RWPE1 (cell line): Measurements from ENCODE around the gene E2F3.
A peak's percentile ranks its signal among the peaks of the same experiment; 100 is the strongest.

ENCODE experiments used
- CTCF ChIA-PET: fragments of 350-600 bp; sonication (Branson Sonifier 250); formaldehyde crosslinking; extraction: SDS; loops from one replicate; lab custom pipeline; 2021; lab: Yijun Ruan, JAX
- POLR2A ChIA-PET: fragments of 400-600 bp; formaldehyde crosslinking; extraction: SDS; loops from one replicate; lab custom pipeline; 2020; ENCODE audit warnings: antibody characterized with exemption; ENCODE audit not compliant: low non-redundant PET; lab: Yijun Ruan, JAX
- DNase-seq: peaks from one replicate; pipeline ENCODE4 v3.0.0; 2012; ENCODE audit warnings: low spot score
- H3K27ac ChIP-seq: fragments of 450-650 bp; 2 replicates; pipeline ENCODE4 v1.5.1; 2017
- CTCF ChIP-seq: fragments of 450-650 bp; conservative IDR thresholded peaks from 2 replicates; pipeline ENCODE4 v1.5.1; 2017; ENCODE audit warnings: low read depth, mild to moderate bottlenecking

E2F3 gene

GRCh38 chr6:20364327-20364726, 37.4 kb upstream of the E2F3 start:
- TF ChIP-seq CTCF = no peak
- no peak overlapping the region for H3K27ac ChIP-seq
- POLR2A ChIA-PET = no interaction called here
- no peak for DNase-seq
- CTCF ChIA-PET = no interaction called here

- CTCF ChIA-PET = no interaction called here
- DNase-seq = no peak
- POLR2A ChIA-PET = no interaction called here
- no peak for TF ChIP-seq CTCF
- H3K27ac ChIP-seq = no peak overlapping the region
Observed at GRCh38 chr6:20365456-20365855, 36.2 kb upstream of the E2F3 start.

- DNase-seq = no peak
- ChIA-PET POLR2A (no interaction called here), CTCF (no interaction called here)
- H3K27ac ChIP-seq = no peak overlapping the region
- no peak for TF ChIP-seq CTCF
Observed at GRCh38 chr6:20366082-20366830, 35.4 kb upstream of the E2F3 start.

- TF ChIP-seq CTCF = no peak
- ChIA-PET POLR2A (no interaction called here), CTCF (interaction anchor here (0.7 kb wide), 1 partner anchor 113 kb away, joined by 3 read pairs; no protein-coding TSS in a partner anchor)
- no peak for DNase-seq
- H3K27ac ChIP-seq = no peak overlapping the region
Observed at GRCh38 chr6:20367743-20368485, 33.8 kb upstream of the E2F3 start.

GRCh38 chr6:20370393-20370792, 31.3 kb upstream of the E2F3 start:
- H3K27ac ChIP-seq = no peak overlapping the region
- TF ChIP-seq CTCF = no peak
- ChIA-PET CTCF (no interaction called here), POLR2A (no interaction called here)
- DNase-seq = no peak

GRCh38 chr6:20370801-20371200, 30.9 kb upstream of the E2F3 start:
- no peak for TF ChIP-seq CTCF
- peak; percentile 15 for DNase-seq
- H3K27ac ChIP-seq = no peak overlapping the region
- ChIA-PET CTCF (interaction anchor here (0.7 kb wide), 1 partner anchor 1483 kb away, joined by 4 read pairs; no protein-coding TSS in a partner anchor), POLR2A (no interaction called here)
